PFSK-1 (cell line): ENCODE measurements around the gene PPP1R13L.

Experiments
- FOXP2 ChIP-seq: optimal IDR thresholded peaks from 2 replicates; pipeline ENCODE3; 2011; ENCODE audit warnings: borderline replicate concordance, control low read depth, inconsistent platforms; ENCODE audit not compliant: insufficient read depth; ENCODE audit errors: extremely low read length, extremely low read depth
- POLR2AphosphoS5 ChIP-seq: IDR thresholded peaks from 2 replicates; pipeline ENCODE4 v1.6.1; 2012; ENCODE audit warnings: low read depth, mild to moderate bottlenecking, control low read depth, low read length, moderate library complexity
- REST ChIP-seq, 2 experiments: IDR thresholded peaks; 2 replicates each; pipeline versions ENCODE4 v1.6.1 to v1.8.0; 2011 to 2012; ENCODE audit warnings: low read depth in 2 of 2, low read length in 2 of 2, control low read depth in 1 of 2, inconsistent platforms in 1 of 2, mild to moderate bottlenecking in 1 of 2, moderate library complexity in 1 of 2; ENCODE audit not compliant: insufficient read depth in 1 of 2
- SIN3A ChIP-seq: IDR thresholded peaks from 2 replicates; pipeline ENCODE4 v1.6.1; 2012; ENCODE audit warnings: mild to moderate bottlenecking, low read length, moderate library complexity, borderline replicate concordance; ENCODE audit not compliant: insufficient read depth
- TAF1 ChIP-seq: IDR thresholded peaks from 2 replicates; pipeline ENCODE4 v1.6.1; 2012; ENCODE audit warnings: low read length, control low read depth, borderline replicate concordance; ENCODE audit not compliant: insufficient read depth

DNA sequence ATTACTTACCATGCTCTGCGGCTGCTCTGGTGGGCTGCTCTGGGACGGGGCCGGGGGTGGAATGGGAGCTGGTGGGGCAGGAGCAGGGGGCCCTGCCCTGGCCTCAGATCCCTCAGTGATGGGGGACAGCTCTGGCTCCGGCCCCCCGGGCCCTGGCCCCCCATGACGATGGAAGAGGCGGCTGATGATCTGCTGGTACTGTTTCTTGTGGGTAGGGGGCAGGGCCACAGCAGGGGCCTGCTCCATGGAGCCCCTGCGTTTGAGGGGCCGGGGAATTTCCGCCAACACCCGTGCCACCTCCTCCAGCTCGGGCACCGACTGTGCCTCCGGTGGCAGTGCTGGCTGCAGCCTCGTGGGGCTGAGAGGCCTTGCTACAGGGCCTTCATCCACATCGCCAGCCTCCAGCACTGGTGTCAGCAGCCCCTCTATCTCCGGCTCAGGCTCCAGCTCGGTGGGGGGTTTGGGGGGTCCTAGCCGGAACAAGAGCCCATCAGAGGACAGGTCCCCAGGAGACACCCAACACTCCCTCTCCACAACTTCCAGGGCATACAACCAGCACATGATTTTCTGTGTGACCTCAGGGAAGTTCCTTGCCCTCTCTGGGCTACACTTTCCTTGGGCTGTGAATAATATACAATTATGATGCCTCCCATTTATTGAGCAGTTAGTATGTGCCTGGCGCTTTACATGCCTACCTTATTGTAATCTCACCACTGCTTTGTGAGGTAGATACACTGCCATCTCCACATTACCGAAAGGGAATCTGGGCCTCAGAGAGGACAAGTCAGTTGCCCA is 12.8 kb downstream of the PPP1R13L start:
- no peak for TF ChIP-seq POLR2AphosphoS5
- TF ChIP-seq TAF1: no peak
- no peak for TF ChIP-seq REST (IDR thresholded peaks at IDR 0.05; ENCODE audit: insufficient read depth in 1 of 2, low read depth in 2 of 2, low read length in 2 of 2)
- no peak for TF ChIP-seq SIN3A
- no peak for TF ChIP-seq FOXP2
